Keratinocyte (primary cell): Measurements from ENCODE around the gene CCDC102A.
A peak's percentile ranks its signal among the peaks of the same experiment; 100 is the strongest.

ENCODE experiments used
- CTCF ChIP-seq, 3 experiments: IDR thresholded peaks in 1 of 3; conservative IDR thresholded peaks in 1 of 3; optimal IDR thresholded peaks in 1 of 3; 2 replicates in 2 of 3; 3 replicates in 1 of 3; pipeline versions ENCODE3 to v1.5.1; 2011; ENCODE audit warnings: low read length in 3 of 3, mild to moderate bottlenecking in 3 of 3, moderate library complexity in 2 of 3, control low read depth in 1 of 3, inconsistent platforms in 1 of 3; ENCODE audit not compliant: insufficient read depth in 2 of 3; ENCODE audit errors: extremely low read depth in 1 of 3
- EZH2 ChIP-seq: IDR thresholded peaks from one replicate; pipeline ENCODE4 v1.6.1; 2012; ENCODE audit warnings: inconsistent platforms, mild to moderate bottlenecking, low read length, moderate library complexity

GRCh38 chr16:57535680-57536305 lies 578 bp downstream of the CCDC102A start:
- TF ChIP-seq CTCF (optimal IDR thresholded peaks at IDR 0.05 in 1 of 3, IDR thresholded peaks at IDR 0.05 in 1 of 3, conservative IDR thresholded peaks at IDR 0.05 in 1 of 3; ENCODE audit: extremely low read depth in 1 of 3, insufficient read depth in 2 of 3, low read length in 3 of 3) (peak in 1 of 3 experiments; percentile 15), EZH2 (no peak)
